ENCODE results near the gene KRTAP5-1. TPM values are rescaled to one million over a fixed set of nuclear protein-coding genes. Genes with fewer than 3 reads are reported as not detected.
"Not testable (repeated sequence)": the region's sequence is repeated elsewhere in the genome, so short reads cannot be mapped to it uniquely, and the experiment has no call there.

Gene KRTAP5-1
- total RNA-seq, 6 experiments from 2014 or later: not detected

DNA sequence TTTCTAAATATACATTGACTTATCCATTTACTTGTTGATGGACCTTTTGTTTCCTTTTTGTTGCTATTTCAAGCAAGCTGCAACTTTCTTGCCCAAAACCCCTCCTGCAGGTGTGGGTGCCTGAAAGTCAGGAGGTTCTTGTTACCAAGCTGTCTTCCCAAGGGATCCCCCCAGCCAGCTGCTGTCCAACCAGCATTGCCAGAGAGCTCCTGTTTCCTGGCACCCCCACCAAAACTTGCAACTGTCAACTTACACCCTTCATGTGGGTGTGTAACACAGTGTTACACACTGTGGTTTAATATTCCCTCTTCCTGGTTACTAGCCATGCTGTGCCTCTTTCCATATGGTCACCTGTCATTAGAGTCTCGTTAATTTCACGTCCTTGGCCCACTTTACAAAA is 1.6 kb upstream of the KRTAP5-1 start:
- H3K36me3 Mint-ChIP-seq (ENCODE audit: low read depth): no peaks in the 10 kb centered on the region
- no peak overlapping the region for H3K4me3 Mint-ChIP-seq
- no peaks in the 10 kb centered on the region for H3K9me3 Mint-ChIP-seq
- peaks cover 6% of the 10 kb centered on the region; the same call in 1 of the 2 replicates for H3K4me1 Mint-ChIP-seq (ENCODE audit: low read depth)
- DNase-seq: no peak
- peaks cover 46% of the 10 kb centered on the region for H3K27me3 Mint-ChIP-seq (ENCODE audit: insufficient read depth)
- no peak overlapping the region for H3K27ac Mint-ChIP-seq
- TF ChIP-seq, protein P1, sequence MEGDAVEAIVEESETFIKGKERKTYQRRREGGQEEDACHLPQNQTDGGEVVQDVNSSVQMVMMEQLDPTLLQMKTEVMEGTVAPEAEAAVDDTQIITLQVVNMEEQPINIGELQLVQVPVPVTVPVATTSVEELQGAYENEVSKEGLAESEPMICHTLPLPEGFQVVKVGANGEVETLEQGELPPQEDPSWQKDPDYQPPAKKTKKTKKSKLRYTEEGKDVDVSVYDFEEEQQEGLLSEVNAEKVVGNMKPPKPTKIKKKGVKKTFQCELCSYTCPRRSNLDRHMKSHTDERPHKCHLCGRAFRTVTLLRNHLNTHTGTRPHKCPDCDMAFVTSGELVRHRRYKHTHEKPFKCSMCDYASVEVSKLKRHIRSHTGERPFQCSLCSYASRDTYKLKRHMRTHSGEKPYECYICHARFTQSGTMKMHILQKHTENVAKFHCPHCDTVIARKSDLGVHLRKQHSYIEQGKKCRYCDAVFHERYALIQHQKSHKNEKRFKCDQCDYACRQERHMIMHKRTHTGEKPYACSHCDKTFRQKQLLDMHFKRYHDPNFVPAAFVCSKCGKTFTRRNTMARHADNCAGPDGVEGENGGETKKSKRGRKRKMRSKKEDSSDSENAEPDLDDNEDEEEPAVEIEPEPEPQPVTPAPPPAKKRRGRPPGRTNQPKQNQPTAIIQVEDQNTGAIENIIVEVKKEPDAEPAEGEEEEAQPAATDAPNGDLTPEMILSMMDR (IDR thresholded peaks at IDR 0.05): no peak

- H3K27me3 Mint-ChIP-seq (ENCODE audit: insufficient read depth): peaks cover 47% of the 10 kb centered on the region
- H3K27ac Mint-ChIP-seq; H3K36me3 Mint-ChIP-seq (ENCODE audit: low read depth); H3K4me1 Mint-ChIP-seq (ENCODE audit: low read depth); DNase-seq; H3K4me3 Mint-ChIP-seq: not testable (repeated sequence)
- H3K9me3 Mint-ChIP-seq: peaks cover 12% of the 10 kb centered on the region
Measured at GRCh38 chr11:1582909-1583308, 2.2 kb downstream of the KRTAP5-1 start.

DNA sequence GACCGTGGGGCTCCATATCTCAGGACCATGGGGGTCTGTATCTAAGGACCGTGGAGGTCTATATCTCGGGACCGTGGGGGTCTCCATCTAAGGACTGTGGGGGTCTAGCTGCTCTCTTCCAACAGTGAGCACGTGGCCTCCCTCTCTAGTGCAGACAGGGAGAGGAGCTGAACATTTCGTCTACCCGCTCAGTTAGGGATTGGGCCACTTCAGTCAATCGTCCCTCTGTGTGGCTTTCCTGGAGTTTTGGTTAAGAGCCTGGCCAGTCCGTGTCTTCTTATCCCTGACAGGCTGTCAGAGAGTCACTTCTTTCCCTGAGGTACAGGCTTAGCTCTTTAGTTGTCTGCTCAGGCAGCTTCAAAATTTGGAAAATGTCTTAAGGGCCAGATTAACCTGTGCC is 3.1 kb downstream of the KRTAP5-1 start:
- Mint-ChIP-seq H3K4me3 (no peak overlapping the region), H3K4me1 (ENCODE audit: low read depth) (no peaks in the 10 kb centered on the region), H3K27ac (no peak overlapping the region), H3K36me3 (ENCODE audit: low read depth) (peaks cover 10% of the 10 kb centered on the region), H3K9me3 (peaks cover 12% of the 10 kb centered on the region), H3K27me3 (ENCODE audit: insufficient read depth) (peaks cover 38% of the 10 kb centered on the region)
- DNase-seq: no peak
- TF ChIP-seq, protein P1 (IDR thresholded peaks at IDR 0.05): no peak

GRCh38 chr11:1576825-1577224 is 8.3 kb downstream of the KRTAP5-1 start:
- no peaks in the 10 kb centered on the region for H3K4me1 Mint-ChIP-seq (ENCODE audit: low read depth)
- no peak overlapping the region for H3K27ac Mint-ChIP-seq
- TF ChIP-seq, protein P1 (IDR thresholded peaks at IDR 0.05): no peak
- no peak overlapping the region for H3K4me3 Mint-ChIP-seq
- H3K36me3 Mint-ChIP-seq (ENCODE audit: low read depth): peaks cover 10% of the 10 kb centered on the region
- H3K27me3 Mint-ChIP-seq (ENCODE audit: insufficient read depth): peaks cover 21% of the 10 kb centered on the region
- DNase-seq: no peak
- peaks cover 12% of the 10 kb centered on the region for H3K9me3 Mint-ChIP-seq

GRCh38 chr11:1575756-1576155 is 9.3 kb downstream of the KRTAP5-1 start:
- Mint-ChIP-seq H3K9me3 (peaks cover 12% of the 10 kb centered on the region), H3K27me3 (ENCODE audit: insufficient read depth) (peaks cover 20% of the 10 kb centered on the region)
- not testable (repeated sequence) for H3K4me3 Mint-ChIP-seq; H3K36me3 Mint-ChIP-seq (ENCODE audit: low read depth); H3K4me1 Mint-ChIP-seq (ENCODE audit: low read depth); DNase-seq; H3K27ac Mint-ChIP-seq

DNA sequence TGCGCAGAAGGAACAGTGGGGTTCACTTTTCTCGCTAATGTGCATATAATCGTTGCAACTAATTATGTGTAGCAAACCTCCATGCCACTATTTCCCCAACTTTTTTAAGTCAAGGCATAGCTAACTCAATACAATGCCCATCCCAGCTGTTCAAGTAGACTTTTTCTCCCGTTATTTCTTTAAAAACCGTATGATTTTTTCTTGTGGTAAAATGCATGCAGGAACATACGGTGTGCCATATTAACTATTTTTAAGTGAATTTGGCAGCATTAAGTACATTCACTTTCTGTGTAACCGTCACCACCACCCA is 10.2 kb downstream of the KRTAP5-1 start:
- Mint-ChIP-seq H3K4me3 (no peak overlapping the region), H3K9me3 (peaks cover 12% of the 10 kb centered on the region)
- TF ChIP-seq, protein P1 (IDR thresholded peaks at IDR 0.05): peak; percentile 47

More for the DNA sequence above, 10.2 kb downstream of the KRTAP5-1 start:
- peaks cover 10% of the 10 kb centered on the region for H3K36me3 Mint-ChIP-seq (ENCODE audit: low read depth)
- H3K27ac Mint-ChIP-seq: no peak overlapping the region
- H3K4me1 Mint-ChIP-seq (ENCODE audit: low read depth): no peaks in the 10 kb centered on the region
- H3K27me3 Mint-ChIP-seq (ENCODE audit: insufficient read depth): peaks cover 20% of the 10 kb centered on the region
- DNase-seq: no peak

Data from HFFc6 (cell line).